ENCODE results near the gene SCNN1B.

DNA sequence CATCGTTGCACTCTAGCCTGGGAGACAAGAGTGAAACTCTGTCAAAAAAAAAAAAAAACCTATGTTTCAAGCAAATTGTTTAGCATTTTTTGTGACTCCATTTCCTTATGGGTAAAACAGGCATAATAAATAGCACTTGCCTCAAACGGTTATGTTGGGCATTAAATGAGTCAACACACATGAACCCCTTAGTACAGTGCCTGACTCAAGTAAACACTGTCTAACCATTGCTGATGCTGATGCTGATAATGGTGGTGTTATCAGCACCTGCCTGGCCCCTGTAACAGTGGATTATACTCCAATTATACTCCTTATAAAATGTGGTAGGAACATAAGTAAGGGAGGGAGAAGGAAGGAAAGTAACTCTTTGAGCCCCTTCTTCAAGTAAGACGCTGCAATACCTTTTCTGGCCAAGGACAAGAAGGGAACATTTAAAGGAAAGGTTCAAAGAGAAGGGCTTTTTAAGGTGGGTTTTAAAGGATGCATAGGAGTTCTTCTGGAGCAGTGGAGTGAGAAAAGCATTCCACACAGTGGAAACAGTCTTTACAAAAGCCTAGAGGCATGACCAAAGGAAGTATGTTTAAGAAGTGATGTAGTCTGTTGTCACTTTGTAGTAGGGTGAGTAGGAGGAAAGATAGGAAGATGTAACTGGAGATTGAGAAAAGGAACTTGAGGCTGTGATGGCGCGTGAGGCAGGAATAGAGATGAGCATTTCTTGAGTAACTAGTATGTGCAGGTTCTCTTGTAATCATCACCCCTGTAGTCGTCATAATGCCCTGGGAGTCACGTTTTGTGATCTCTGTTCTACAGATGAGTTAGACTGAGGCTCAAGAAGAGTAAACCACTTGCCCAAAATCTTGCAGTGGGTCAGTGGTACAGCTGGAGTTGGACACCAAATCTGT, 4.3 kb downstream of the SCNN1B start:
- TF ChIP-seq, protein P1, sequence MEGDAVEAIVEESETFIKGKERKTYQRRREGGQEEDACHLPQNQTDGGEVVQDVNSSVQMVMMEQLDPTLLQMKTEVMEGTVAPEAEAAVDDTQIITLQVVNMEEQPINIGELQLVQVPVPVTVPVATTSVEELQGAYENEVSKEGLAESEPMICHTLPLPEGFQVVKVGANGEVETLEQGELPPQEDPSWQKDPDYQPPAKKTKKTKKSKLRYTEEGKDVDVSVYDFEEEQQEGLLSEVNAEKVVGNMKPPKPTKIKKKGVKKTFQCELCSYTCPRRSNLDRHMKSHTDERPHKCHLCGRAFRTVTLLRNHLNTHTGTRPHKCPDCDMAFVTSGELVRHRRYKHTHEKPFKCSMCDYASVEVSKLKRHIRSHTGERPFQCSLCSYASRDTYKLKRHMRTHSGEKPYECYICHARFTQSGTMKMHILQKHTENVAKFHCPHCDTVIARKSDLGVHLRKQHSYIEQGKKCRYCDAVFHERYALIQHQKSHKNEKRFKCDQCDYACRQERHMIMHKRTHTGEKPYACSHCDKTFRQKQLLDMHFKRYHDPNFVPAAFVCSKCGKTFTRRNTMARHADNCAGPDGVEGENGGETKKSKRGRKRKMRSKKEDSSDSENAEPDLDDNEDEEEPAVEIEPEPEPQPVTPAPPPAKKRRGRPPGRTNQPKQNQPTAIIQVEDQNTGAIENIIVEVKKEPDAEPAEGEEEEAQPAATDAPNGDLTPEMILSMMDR (IDR thresholded peaks at IDR 0.05) = no peak
- TF ChIP-seq POLR2A (IDR thresholded peaks at IDR 0.05) = no peak

Data from body of pancreas (tissue), 4 donors.